Measurements from ENCODE around the gene ZACN. TPM values are rescaled to one million over a fixed set of nuclear protein-coding genes. Genes with fewer than 3 reads are reported as not detected.

The ZACN gene
- total RNA-seq, 2 donors from 2014 or later, result not detected

DNA sequence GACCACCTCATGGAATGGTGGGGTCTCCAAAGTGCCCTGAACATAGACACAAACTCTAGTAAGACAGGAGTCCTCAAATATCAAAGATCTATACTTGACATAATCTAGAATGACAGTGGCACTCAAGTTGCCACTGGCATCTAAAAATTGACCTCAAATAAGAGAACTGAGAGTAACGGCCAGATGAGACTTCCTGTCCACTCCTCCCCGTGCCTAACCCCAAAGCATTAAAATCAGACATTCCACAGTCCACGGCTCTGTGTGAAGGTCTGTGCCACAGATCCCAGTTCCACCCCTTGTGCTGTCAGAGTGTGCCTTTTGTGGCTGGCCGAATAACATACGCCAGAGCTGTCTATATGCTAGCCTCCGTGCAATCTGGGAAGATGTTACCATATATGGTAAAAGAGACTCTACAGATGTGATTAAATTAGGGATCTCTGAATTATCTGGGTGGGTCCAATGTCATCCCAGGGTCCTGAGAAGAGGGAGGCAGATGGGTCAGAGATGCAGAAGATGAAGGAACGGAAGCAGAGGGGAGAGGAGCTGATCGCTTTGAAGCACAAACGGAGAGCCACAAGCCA is 30.9 kb upstream of the ZACN start:
- no peaks in the 10 kb centered on the region for H3K9me3 ChIP-seq
- H3K36me3 ChIP-seq, result peaks cover 80% of the 10 kb centered on the region
- TF ChIP-seq CTCF (IDR thresholded peaks at IDR 0.05), result no peak
- no peak for DNase-seq (ENCODE audit: low spot score)
- no peaks in the 10 kb centered on the region for H3K27me3 ChIP-seq
- H3K4me3 ChIP-seq, result no peak overlapping the region
- no peaks in the 10 kb centered on the region for H3K4me1 ChIP-seq
- no peak overlapping the region for H3K27ac ChIP-seq

- no peak for TF ChIP-seq CTCF (IDR thresholded peaks at IDR 0.05)
- Histone ChIP-seq H3K4me3 (no peak overlapping the region), H3K9me3 (no peaks in the 10 kb centered on the region), H3K27ac (no peak overlapping the region), H3K36me3 (peaks cover 80% of the 10 kb centered on the region), H3K27me3 (no peaks in the 10 kb centered on the region), H3K4me1 (peaks cover 0 to 6% of the 10 kb centered on the region in 2 donors)
- DNase-seq (ENCODE audit: low spot score), result no peak
Observed at GRCh38 chr17:76048711-76049110, 30.3 kb upstream of the ZACN start.

- TF ChIP-seq CTCF (IDR thresholded peaks at IDR 0.05), result no peak
- H3K36me3 ChIP-seq, result peaks cover 80% of the 10 kb centered on the region
- DNase-seq (ENCODE audit: low spot score), result no peak
Observed at GRCh38 chr17:76049239-76049638, 29.7 kb upstream of the ZACN start.

GRCh38 chr17:76049836-76050537 is 29.0 kb upstream of the ZACN start:
- Histone ChIP-seq H3K36me3 (peaks cover 77% of the 10 kb centered on the region), H3K9me3 (no peaks in the 10 kb centered on the region), H3K4me3 (no peak overlapping the region), H3K4me1 (peaks cover 0 to 8% of the 10 kb centered on the region in 2 donors), H3K27ac (no peak overlapping the region), H3K27me3 (no peaks in the 10 kb centered on the region)
- no peak for DNase-seq (ENCODE audit: low spot score)
- no peak for TF ChIP-seq CTCF (IDR thresholded peaks at IDR 0.05)

More at GRCh38 chr17:76049239-76049638, 29.7 kb upstream of the ZACN start:
- no peak overlapping the region for H3K4me3 ChIP-seq
- H3K4me1 ChIP-seq, result peaks cover 0 to 8% of the 10 kb centered on the region in 2 donors
- H3K9me3 ChIP-seq, result no peaks in the 10 kb centered on the region
- H3K27ac ChIP-seq, result no peak overlapping the region
- H3K27me3 ChIP-seq, result no peaks in the 10 kb centered on the region

- H3K4me3 ChIP-seq, result no peak overlapping the region
- H3K36me3 ChIP-seq, result peaks cover 77% of the 10 kb centered on the region
- H3K27ac ChIP-seq, result no peak overlapping the region
- peaks cover 0 to 8% of the 10 kb centered on the region in 2 donors for H3K4me1 ChIP-seq
- no peaks in the 10 kb centered on the region for H3K9me3 ChIP-seq
- no peak for DNase-seq (ENCODE audit: low spot score)
- H3K27me3 ChIP-seq, result no peaks in the 10 kb centered on the region
- no peak for TF ChIP-seq CTCF (IDR thresholded peaks at IDR 0.05)
Observed at GRCh38 chr17:76050538-76051467, 28.2 kb upstream of the ZACN start.
